ENCODE results near the gene PCBP4. TPM values are rescaled to one million over a fixed set of nuclear protein-coding genes. Genes with fewer than 3 reads are reported as not detected.

Gene PCBP4
- total and polyA plus RNA-seq, 2 experiments from 2014 or later = 114 to 226 TPM

GRCh38 chr3:51959651-51960050 is 7.6 kb downstream of the PCBP4 start:
- Histone ChIP-seq H3K4me1 (ENCODE audit: low read depth) (peaks cover 17% of the 10 kb centered on the region), H3K27me3 (peaks cover 12% of the 10 kb centered on the region), H3K27ac (no peak overlapping the region), H3K4me3 (no peak overlapping the region), H3K9me3 (ENCODE audit: low read depth) (no peaks in the 10 kb centered on the region), H3K36me3 (no peaks in the 10 kb centered on the region)
- no peak for TF ChIP-seq CTCF (IDR thresholded peaks at IDR 0.05; ENCODE audit: low read depth, low read length)
- no peak for DNase-seq (ENCODE audit: low read depth in 1 of 2, low spot score in 1 of 2)

GRCh38 chr3:51958603-51959521 is 8.4 kb downstream of the PCBP4 start:
- DNase-seq (ENCODE audit: low read depth in 1 of 2, low spot score in 1 of 2) = no peak
- peaks cover 9% of the 10 kb centered on the region for H3K4me1 ChIP-seq (ENCODE audit: low read depth)
- TF ChIP-seq CTCF (IDR thresholded peaks at IDR 0.05; ENCODE audit: low read depth, low read length) = no peak
- H3K9me3 ChIP-seq (ENCODE audit: low read depth) = no peaks in the 10 kb centered on the region
- H3K36me3 ChIP-seq = no peaks in the 10 kb centered on the region
- no peak overlapping the region for H3K27ac ChIP-seq
- peaks cover 20% of the 10 kb centered on the region for H3K27me3 ChIP-seq
- no peak overlapping the region for H3K4me3 ChIP-seq

GRCh38 chr3:51957520-51958205 is 9.6 kb downstream of the PCBP4 start:
- H3K27me3 ChIP-seq = peaks cover 24% of the 10 kb centered on the region
- H3K9me3 ChIP-seq (ENCODE audit: low read depth) = no peaks in the 10 kb centered on the region
- H3K4me1 ChIP-seq (ENCODE audit: low read depth) = peaks cover 13% of the 10 kb centered on the region
- H3K36me3 ChIP-seq = no peaks in the 10 kb centered on the region
- no peak overlapping the region for H3K27ac ChIP-seq
- no peak for TF ChIP-seq CTCF (IDR thresholded peaks at IDR 0.05; ENCODE audit: low read depth, low read length)
- no peak for DNase-seq (ENCODE audit: low read depth in 1 of 2, low spot score in 1 of 2)
- H3K4me3 ChIP-seq = no peak overlapping the region

- H3K4me3 ChIP-seq = no peak overlapping the region
These were observed 11.1 kb downstream of the PCBP4 start for GRCh38 chr3:51955893-51956770.

More at GRCh38 chr3:51955893-51956770, 11.1 kb downstream of the PCBP4 start:
- no peaks in the 10 kb centered on the region for H3K36me3 ChIP-seq
- DNase-seq (ENCODE audit: low read depth in 1 of 2, low spot score in 1 of 2) = peak; percentile 60 to 83
- TF ChIP-seq CTCF (IDR thresholded peaks at IDR 0.05; ENCODE audit: low read depth, low read length) = peak; percentile 46
- H3K4me1 ChIP-seq (ENCODE audit: low read depth) = peaks cover 13% of the 10 kb centered on the region
- no peaks in the 10 kb centered on the region for H3K9me3 ChIP-seq (ENCODE audit: low read depth)
- H3K27me3 ChIP-seq = peaks cover 24% of the 10 kb centered on the region
- no peak overlapping the region for H3K27ac ChIP-seq

Data from cardiac muscle cell (in vitro differentiated cells and primary cell).